ENCODE measurements around the gene PIGQ. TPM values are rescaled to one million over a fixed set of nuclear protein-coding genes. Genes with fewer than 3 reads are reported as not detected.

The PIGQ gene
- total and polyA plus RNA-seq, 2 donors (not counting 1 experiment from before 2014, with no cell fraction given): 11.2 to 22.3 TPM

- Histone ChIP-seq H3K4me3 (replicated peaks in 1 of 4; ENCODE audit: control extremely low read depth in 1 of 4, insufficient read depth in 1 of 4, low read depth in 3 of 4, low read length in 4 of 4) (no peak overlapping the region), H3K9ac (ENCODE audit: insufficient read depth, low read length) (no peak overlapping the region), H4K20me1 (ENCODE audit: control insufficient read depth, extremely low read depth, insufficient read depth, low read length) (no peaks in the 10 kb centered on the region), H3K36me3 (ENCODE audit: control insufficient read depth, insufficient read depth, low read length) (peaks cover 8% of the 10 kb centered on the region), H3K79me2 (ENCODE audit: control insufficient read depth, insufficient read depth, low read length) (peaks cover 9% of the 10 kb centered on the region), H3K4me1 (ENCODE audit: control insufficient read depth, extremely low read depth, insufficient read depth, low read length) (no peaks in the 10 kb centered on the region), H3K9me3 (ENCODE audit: control insufficient read depth, insufficient read depth, low read depth, low read length) (no peaks in the 10 kb centered on the region), H3K4me2 (ENCODE audit: extremely low read depth, insufficient read depth, low read length) (no peak overlapping the region), H3K27me3 (ENCODE audit: control insufficient read depth, insufficient read depth, low read length) (no peaks in the 10 kb centered on the region), H3K27ac (ENCODE audit: insufficient read depth, low read length) (no peak overlapping the region), H2AFZ (ENCODE audit: low read length) (no peak overlapping the region)
- TF ChIP-seq CTCF (conservative IDR thresholded peaks at IDR 0.05 in 1 of 2, IDR thresholded peaks at IDR 0.05 in 1 of 2; ENCODE audit: low read depth in 1 of 2, low read length in 2 of 2) (no peak), EZH2 (IDR thresholded peaks at IDR 0.05; ENCODE audit: low read length, missing control alignments) (no peak)
- DNase-seq (ENCODE audit: low read depth in 2 of 2): no peak
Observed at GRCh38 chr16:575354-576196, 5.8 kb downstream of the PIGQ start.

- no peak for DNase-seq (ENCODE audit: low read depth in 2 of 2)
- Histone ChIP-seq H3K4me3 (replicated peaks in 1 of 4; ENCODE audit: control extremely low read depth in 1 of 4, insufficient read depth in 1 of 4, low read depth in 3 of 4, low read length in 4 of 4) (no peak overlapping the region), H3K9me3 (ENCODE audit: control insufficient read depth, insufficient read depth, low read depth, low read length) (no peaks in the 10 kb centered on the region), H3K27ac (ENCODE audit: insufficient read depth, low read length) (no peak overlapping the region), H3K9ac (ENCODE audit: insufficient read depth, low read length) (no peak overlapping the region), H3K4me1 (ENCODE audit: control insufficient read depth, extremely low read depth, insufficient read depth, low read length) (no peaks in the 10 kb centered on the region), H3K79me2 (ENCODE audit: control insufficient read depth, insufficient read depth, low read length) (peaks cover 2% of the 10 kb centered on the region), H3K36me3 (ENCODE audit: control insufficient read depth, insufficient read depth, low read length) (peaks cover 8% of the 10 kb centered on the region), H2AFZ (ENCODE audit: low read length) (no peak overlapping the region), H3K4me2 (ENCODE audit: extremely low read depth, insufficient read depth, low read length) (no peak overlapping the region), H4K20me1 (ENCODE audit: control insufficient read depth, extremely low read depth, insufficient read depth, low read length) (no peaks in the 10 kb centered on the region), H3K27me3 (ENCODE audit: control insufficient read depth, insufficient read depth, low read length) (no peaks in the 10 kb centered on the region)
- TF ChIP-seq CTCF (conservative IDR thresholded peaks at IDR 0.05 in 1 of 2, IDR thresholded peaks at IDR 0.05 in 1 of 2; ENCODE audit: low read depth in 1 of 2, low read length in 2 of 2) (no peak), EZH2 (IDR thresholded peaks at IDR 0.05; ENCODE audit: low read length, missing control alignments) (no peak)
Observed at GRCh38 chr16:576197-576822, 6.5 kb downstream of the PIGQ start.

- DNase-seq (ENCODE audit: low read depth in 2 of 2): no peak
- H3K36me3 ChIP-seq (ENCODE audit: control insufficient read depth, insufficient read depth, low read length): peaks cover 8% of the 10 kb centered on the region
- no peaks in the 10 kb centered on the region for H3K9me3 ChIP-seq (ENCODE audit: control insufficient read depth, insufficient read depth, low read depth, low read length)
- H3K79me2 ChIP-seq (ENCODE audit: control insufficient read depth, insufficient read depth, low read length): peaks cover 2% of the 10 kb centered on the region
- TF ChIP-seq EZH2 (IDR thresholded peaks at IDR 0.05; ENCODE audit: low read length, missing control alignments) (no peak), CTCF (conservative IDR thresholded peaks at IDR 0.05 in 1 of 2, IDR thresholded peaks at IDR 0.05 in 1 of 2; ENCODE audit: low read depth in 1 of 2, low read length in 2 of 2) (no peak)
- no peaks in the 10 kb centered on the region for H3K4me1 ChIP-seq (ENCODE audit: control insufficient read depth, extremely low read depth, insufficient read depth, low read length)
- no peak overlapping the region for H3K4me3 ChIP-seq (replicated peaks in 1 of 4; ENCODE audit: control extremely low read depth in 1 of 4, insufficient read depth in 1 of 4, low read depth in 3 of 4, low read length in 4 of 4)
- H2AFZ ChIP-seq (ENCODE audit: low read length): no peak overlapping the region
- H3K27ac ChIP-seq (ENCODE audit: insufficient read depth, low read length): no peak overlapping the region
- H3K9ac ChIP-seq (ENCODE audit: insufficient read depth, low read length): no peak overlapping the region
- H3K4me2 ChIP-seq (ENCODE audit: extremely low read depth, insufficient read depth, low read length): no peak overlapping the region
- H3K27me3 ChIP-seq (ENCODE audit: control insufficient read depth, insufficient read depth, low read length): no peaks in the 10 kb centered on the region
- H4K20me1 ChIP-seq (ENCODE audit: control insufficient read depth, extremely low read depth, insufficient read depth, low read length): no peaks in the 10 kb centered on the region
Observed at GRCh38 chr16:576823-577201, 7.0 kb downstream of the PIGQ start.
